ENCODE measurements around the gene TLCD2. TPM values are rescaled to one million over a fixed set of nuclear protein-coding genes. Genes with fewer than 3 reads are reported as not detected.

Gene TLCD2
- total RNA-seq, 4 donors from 2014 or later, result 7.1 to 16.5 (median 11.4) TPM

GRCh38 chr17:1714427-1714979, 4.3 kb upstream of the TLCD2 start:
- TF ChIP-seq CTCF (IDR thresholded peaks at IDR 0.05), result no peak
- ATAC-seq (ENCODE audit: low FRiP score), result peak; percentile 42
- DNase-seq (ENCODE audit: low spot score), result peak; percentile 98

GRCh38 chr17:1713878-1714426, 3.8 kb upstream of the TLCD2 start:
- TF ChIP-seq CTCF (IDR thresholded peaks at IDR 0.05), result no peak
- ATAC-seq (ENCODE audit: low FRiP score), result no peak
- no peak for DNase-seq (ENCODE audit: low spot score)

DNA sequence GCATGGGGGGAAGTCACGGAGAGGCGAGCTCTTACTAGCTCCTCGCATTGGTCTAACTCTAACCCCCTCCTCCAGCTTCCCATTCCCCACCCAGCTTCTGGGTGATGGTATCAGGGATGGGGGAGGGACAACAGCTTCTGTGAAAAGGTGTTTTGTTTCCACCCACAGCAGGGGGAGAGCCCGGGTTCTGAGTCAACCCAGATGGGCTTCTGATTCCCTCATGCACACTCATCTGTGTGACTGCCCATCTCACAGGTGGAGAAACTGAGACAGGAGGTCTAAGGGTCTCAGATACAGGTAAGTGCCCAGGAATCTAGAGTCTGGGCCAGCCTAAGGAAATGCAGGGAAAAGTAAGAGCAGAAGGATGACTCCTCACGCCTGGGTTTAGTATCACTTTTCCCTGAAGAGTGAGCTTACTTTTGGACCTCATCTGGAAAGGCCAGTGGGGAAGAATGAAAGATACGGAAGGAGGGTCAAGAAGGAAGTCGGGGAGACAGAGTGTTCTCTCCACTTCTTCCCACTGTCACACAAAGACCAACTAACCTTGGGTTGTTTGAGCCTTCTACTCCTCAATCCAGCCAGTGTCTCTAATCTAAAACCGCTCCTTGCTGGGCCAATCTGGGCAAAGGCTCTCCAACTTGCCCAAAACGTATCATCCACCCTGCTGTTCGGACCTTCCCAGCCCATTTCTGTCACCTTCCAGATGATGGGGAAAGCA, 3.1 kb upstream of the TLCD2 start:
- ATAC-seq (ENCODE audit: low FRiP score) (no peak), DNase-seq (ENCODE audit: low spot score) (no peak)
- no peak for TF ChIP-seq CTCF (IDR thresholded peaks at IDR 0.05)

DNA sequence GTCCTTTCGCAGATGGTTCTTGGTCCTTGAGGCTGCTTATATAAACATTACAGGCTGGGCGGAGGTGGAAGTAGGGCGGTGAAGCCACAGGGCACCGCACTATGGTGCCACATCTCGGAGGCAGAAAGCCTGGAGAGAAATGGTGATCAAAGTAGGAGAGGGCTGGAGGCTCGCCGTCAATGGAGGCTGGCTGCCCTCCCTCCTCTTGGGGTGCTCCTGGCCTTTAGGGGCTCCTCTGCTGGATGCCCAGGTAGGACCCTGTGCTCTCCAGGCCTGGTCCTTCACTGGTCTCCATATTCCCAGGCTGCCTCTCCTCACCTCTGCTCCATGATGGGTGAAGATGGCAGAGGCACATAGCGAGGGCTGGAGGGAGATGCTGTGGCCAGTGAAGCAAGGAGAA, 2.1 kb upstream of the TLCD2 start:
- no peak for TF ChIP-seq CTCF (IDR thresholded peaks at IDR 0.05)
- ATAC-seq (ENCODE audit: low FRiP score), result no peak

DNA sequence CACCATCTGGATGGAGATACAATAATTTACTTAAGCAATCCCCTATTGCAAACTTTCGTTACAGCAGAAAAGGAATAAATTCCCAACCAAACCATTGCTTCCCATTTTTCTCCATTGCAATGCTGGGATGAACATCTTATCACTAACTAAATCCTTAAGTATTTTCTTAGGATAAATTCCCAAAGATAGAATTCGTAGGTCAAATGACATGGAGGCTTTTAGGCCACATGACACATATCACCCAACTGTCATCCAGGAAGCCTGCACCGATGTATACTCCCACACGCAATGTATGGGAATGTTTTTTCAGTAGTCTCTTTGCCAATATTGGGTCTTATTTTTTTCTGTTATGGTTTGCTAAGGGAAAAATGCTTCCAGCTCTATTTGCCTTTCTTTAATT, 1.6 kb upstream of the TLCD2 start:
- ATAC-seq (ENCODE audit: low FRiP score), result no peak
- no peak for DNase-seq (ENCODE audit: low spot score)
- no peak for TF ChIP-seq CTCF (IDR thresholded peaks at IDR 0.05)

More for the DNA sequence above, 2.1 kb upstream of the TLCD2 start:
- no peak for DNase-seq (ENCODE audit: low spot score)

DNA sequence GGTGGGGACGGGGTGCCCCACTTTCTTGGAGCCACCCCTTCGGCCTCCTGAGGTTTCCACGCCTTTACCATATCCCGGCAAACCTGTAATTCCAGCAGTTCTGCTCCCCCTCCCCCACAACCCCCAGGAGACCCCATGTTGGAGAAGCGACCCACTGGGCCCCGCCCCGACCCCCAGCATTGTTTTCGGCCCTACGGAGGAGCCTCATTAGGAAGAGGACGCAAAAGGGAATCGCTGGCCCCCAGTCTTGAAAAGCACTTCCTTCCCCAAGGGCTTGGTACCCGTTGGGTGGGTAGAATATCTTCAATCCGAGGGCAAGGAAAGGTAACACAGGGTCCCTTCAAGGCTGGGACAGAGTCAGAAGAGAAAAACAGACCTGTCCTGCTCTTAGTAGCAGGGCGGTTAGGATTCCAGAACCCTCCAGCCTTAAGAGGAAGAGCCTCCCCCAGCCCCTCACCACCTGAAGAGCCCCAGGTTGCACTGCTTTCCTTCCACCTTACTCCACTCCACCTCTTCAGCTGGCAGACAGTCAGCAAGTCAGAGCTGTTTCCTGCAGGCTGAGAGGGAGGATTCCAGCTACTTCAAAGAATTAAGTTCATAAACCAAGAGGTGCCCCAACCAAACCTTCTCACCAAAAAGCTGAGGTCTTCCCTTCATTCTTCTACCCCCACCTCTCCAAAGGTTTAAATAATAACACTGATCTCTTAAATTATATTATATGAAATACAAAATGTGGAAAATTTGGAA, 803 bp upstream of the TLCD2 start:
- no peak for ATAC-seq (ENCODE audit: low FRiP score)

More for the DNA sequence above, 803 bp upstream of the TLCD2 start:
- TF ChIP-seq CTCF (IDR thresholded peaks at IDR 0.05), result no peak
- DNase-seq (ENCODE audit: low spot score), result no peak

Measured in omental fat pad (tissue), 4 donors.